ENCODE results near the gene GPR21. TPM values are rescaled to one million over a fixed set of nuclear protein-coding genes. Genes with fewer than 3 reads are reported as not detected.

The GPR21 gene
- total RNA-seq, 1 experiment from 2014 or later, result 1.1 TPM

DNA sequence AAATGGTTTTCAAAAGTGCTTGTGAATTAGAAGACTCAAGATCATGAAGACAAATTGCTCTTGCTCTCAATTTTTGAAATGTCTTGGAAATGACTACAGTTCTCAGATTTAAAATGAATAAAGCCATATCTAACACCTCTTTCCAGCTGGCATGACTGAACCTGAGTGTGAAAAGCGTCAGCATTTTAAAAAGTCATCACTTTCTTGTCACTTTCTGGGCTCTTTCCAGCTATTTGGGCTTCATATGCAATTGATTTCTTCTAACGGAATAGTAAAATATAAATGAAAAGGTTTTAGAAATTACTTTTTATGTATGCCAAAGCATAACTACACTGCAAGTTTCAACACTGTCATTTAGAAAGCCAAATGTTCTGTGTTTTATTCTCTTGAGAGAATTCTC is 2.3 kb downstream of the GPR21 start:
- H3K4me2 ChIP-seq (ENCODE audit: low read length), result no peak overlapping the region
- POLR2A ChIA-PET, result no interaction called here
- BruUV-seq (replicated peaks), result no TSS peak
- no peak overlapping the region for H3K4me3 ChIP-seq (replicated peaks in 1 of 2; ENCODE audit: low read depth in 1 of 2, low read length in 2 of 2)
- CTCF ChIA-PET, result no interaction called here
- no peak for DNase-seq (ENCODE audit: low read depth, low spot score)
- no peak overlapping the region for H3K9ac ChIP-seq (ENCODE audit: low read length)
- no peaks in the 10 kb centered on the region for H4K20me1 ChIP-seq (ENCODE audit: insufficient read depth)
- TF ChIP-seq ELF1 (IDR thresholded peaks at IDR 0.05; ENCODE audit: borderline replicate concordance, low read depth) (no peak), YY1 (IDR thresholded peaks at IDR 0.05; ENCODE audit: extremely low read depth, insufficient replicate concordance, low read depth, low read length) (no peak), FOSL1 (IDR thresholded peaks at IDR 0.05; ENCODE audit: low read depth) (no peak), EZH2 (IDR thresholded peaks at IDR 0.05) (no peak), ZFX (IDR thresholded peaks at IDR 0.05) (no peak), TCF7L2 (IDR thresholded peaks at IDR 0.05; ENCODE audit: borderline replicate concordance, extremely low read depth, insufficient read depth, insufficient read length) (no peak), JUND (IDR thresholded peaks at IDR 0.05) (no peak), POLR2AphosphoS5 (IDR thresholded peaks at IDR 0.05; ENCODE audit: low read depth, low read length) (no peak), CBX3 (IDR thresholded peaks at IDR 0.05; ENCODE audit: low read depth) (no peak), CEBPB (IDR thresholded peaks at IDR 0.05; ENCODE audit: low read depth) (no peak), EGR1 (IDR thresholded peaks at IDR 0.05; ENCODE audit: low read depth) (no peak), SRF (IDR thresholded peaks at IDR 0.05; ENCODE audit: low read depth) (no peak), SP1 (IDR thresholded peaks at IDR 0.05; ENCODE audit: low read depth) (no peak), EZH2phosphoT487 (IDR thresholded peaks at IDR 0.05; ENCODE audit: borderline replicate concordance) (no peak)
- TF ChIP-seq, protein P1, sequence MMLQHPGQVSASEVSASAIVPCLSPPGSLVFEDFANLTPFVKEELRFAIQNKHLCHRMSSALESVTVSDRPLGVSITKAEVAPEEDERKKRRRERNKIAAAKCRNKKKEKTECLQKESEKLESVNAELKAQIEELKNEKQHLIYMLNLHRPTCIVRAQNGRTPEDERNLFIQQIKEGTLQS (IDR thresholded peaks at IDR 0.05), result no peak
- TF ChIP-seq, protein P2, sequence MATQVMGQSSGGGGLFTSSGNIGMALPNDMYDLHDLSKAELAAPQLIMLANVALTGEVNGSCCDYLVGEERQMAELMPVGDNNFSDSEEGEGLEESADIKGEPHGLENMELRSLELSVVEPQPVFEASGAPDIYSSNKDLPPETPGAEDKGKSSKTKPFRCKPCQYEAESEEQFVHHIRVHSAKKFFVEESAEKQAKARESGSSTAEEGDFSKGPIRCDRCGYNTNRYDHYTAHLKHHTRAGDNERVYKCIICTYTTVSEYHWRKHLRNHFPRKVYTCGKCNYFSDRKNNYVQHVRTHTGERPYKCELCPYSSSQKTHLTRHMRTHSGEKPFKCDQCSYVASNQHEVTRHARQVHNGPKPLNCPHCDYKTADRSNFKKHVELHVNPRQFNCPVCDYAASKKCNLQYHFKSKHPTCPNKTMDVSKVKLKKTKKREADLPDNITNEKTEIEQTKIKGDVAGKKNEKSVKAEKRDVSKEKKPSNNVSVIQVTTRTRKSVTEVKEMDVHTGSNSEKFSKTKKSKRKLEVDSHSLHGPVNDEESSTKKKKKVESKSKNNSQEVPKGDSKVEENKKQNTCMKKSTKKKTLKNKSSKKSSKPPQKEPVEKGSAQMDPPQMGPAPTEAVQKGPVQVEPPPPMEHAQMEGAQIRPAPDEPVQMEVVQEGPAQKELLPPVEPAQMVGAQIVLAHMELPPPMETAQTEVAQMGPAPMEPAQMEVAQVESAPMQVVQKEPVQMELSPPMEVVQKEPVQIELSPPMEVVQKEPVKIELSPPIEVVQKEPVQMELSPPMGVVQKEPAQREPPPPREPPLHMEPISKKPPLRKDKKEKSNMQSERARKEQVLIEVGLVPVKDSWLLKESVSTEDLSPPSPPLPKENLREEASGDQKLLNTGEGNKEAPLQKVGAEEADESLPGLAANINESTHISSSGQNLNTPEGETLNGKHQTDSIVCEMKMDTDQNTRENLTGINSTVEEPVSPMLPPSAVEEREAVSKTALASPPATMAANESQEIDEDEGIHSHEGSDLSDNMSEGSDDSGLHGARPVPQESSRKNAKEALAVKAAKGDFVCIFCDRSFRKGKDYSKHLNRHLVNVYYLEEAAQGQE (IDR thresholded peaks at IDR 0.05; ENCODE audit: low read depth), result no peak
- TF ChIP-seq, protein P3, sequence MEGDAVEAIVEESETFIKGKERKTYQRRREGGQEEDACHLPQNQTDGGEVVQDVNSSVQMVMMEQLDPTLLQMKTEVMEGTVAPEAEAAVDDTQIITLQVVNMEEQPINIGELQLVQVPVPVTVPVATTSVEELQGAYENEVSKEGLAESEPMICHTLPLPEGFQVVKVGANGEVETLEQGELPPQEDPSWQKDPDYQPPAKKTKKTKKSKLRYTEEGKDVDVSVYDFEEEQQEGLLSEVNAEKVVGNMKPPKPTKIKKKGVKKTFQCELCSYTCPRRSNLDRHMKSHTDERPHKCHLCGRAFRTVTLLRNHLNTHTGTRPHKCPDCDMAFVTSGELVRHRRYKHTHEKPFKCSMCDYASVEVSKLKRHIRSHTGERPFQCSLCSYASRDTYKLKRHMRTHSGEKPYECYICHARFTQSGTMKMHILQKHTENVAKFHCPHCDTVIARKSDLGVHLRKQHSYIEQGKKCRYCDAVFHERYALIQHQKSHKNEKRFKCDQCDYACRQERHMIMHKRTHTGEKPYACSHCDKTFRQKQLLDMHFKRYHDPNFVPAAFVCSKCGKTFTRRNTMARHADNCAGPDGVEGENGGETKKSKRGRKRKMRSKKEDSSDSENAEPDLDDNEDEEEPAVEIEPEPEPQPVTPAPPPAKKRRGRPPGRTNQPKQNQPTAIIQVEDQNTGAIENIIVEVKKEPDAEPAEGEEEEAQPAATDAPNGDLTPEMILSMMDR (IDR thresholded peaks at IDR 0.05 in 2 of 3, conservative IDR thresholded peaks at IDR 0.05 in 1 of 3; ENCODE audit: borderline replicate concordance in 1 of 3, insufficient read depth in 1 of 3, low read depth in 2 of 3, low read length in 2 of 3), result no peak
- ATAC-seq, result no peak
- no peaks in the 10 kb centered on the region for H3K9me3 ChIP-seq (ENCODE audit: control insufficient read depth in 1 of 2, insufficient read depth in 1 of 2, low read depth in 1 of 2, low read length in 2 of 2)
- no peaks in the 10 kb centered on the region for H3K9me2 ChIP-seq (ENCODE audit: insufficient read depth)
- RAD21 ChIA-PET (ENCODE audit: low non-redundant PET in 1 of 2, low total read pairs in 2 of 2, uncharacterized antibody in 2 of 2, unreplicated experiment in 2 of 2), result no interaction called here
- H3K4me1 ChIP-seq (ENCODE audit: control insufficient read depth in 1 of 2, insufficient read depth in 2 of 2, low read length in 2 of 2), result no peaks in the 10 kb centered on the region
- no peaks in the 10 kb centered on the region for H3K79me2 ChIP-seq (ENCODE audit: insufficient read depth, low read length)
- H3K27ac ChIP-seq (ENCODE audit: low read depth, low read length), result no peak overlapping the region
- H2AFZ ChIP-seq (ENCODE audit: low read depth, low read length, poor library complexity, severe bottlenecking), result no peak overlapping the region
- intact Hi-C loops (cut with micrococcal nuclease), result no loop called here
- no peaks in the 10 kb centered on the region for H3K36me3 ChIP-seq (ENCODE audit: control insufficient read depth in 1 of 2, insufficient read depth in 2 of 2, low read length in 2 of 2)
- H3K27me3 ChIP-seq (ENCODE audit: insufficient read depth, low read length), result no peaks in the 10 kb centered on the region

All from HCT116 (cell line).